HG02981 (cell line): ENCODE data around the gene DCAF8.

Experiments
- ATAC-seq: cut with Tn5 transposase; IDR thresholded peaks from one replicate; pipeline ENCODE4 v1.9.1; 2021; ENCODE audit warnings: mild to moderate bottlenecking, moderate library complexity; ENCODE audit not compliant: unreplicated experiment

The DCAF8 gene

GRCh38 chr1:160227034-160227433 lies 35.3 kb downstream of the DCAF8 start:
- ATAC-seq = no peak

DNA sequence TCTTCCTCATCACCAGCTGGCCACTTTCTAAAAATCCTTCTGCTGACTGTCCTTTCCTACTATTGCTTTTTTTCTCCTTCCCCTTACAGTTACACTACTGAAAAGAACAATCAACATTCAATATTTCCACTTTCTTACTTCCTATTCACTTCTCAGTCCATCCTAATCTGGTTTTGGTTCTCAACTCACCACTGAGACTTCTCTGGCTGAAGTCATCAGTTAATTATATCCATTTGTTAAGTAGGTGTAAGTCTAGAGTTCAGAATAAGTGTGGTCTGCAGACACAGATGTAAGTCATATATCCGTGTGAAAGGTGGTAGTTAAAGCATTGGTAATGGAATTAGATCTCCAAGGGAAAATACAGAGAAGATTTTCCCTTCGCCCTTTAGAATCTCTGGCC lies 35.7 kb downstream of the DCAF8 start:
- ATAC-seq = no peak

- no peak for ATAC-seq
Measured at GRCh38 chr1:160225345-160225744, 37.0 kb downstream of the DCAF8 start.

DNA sequence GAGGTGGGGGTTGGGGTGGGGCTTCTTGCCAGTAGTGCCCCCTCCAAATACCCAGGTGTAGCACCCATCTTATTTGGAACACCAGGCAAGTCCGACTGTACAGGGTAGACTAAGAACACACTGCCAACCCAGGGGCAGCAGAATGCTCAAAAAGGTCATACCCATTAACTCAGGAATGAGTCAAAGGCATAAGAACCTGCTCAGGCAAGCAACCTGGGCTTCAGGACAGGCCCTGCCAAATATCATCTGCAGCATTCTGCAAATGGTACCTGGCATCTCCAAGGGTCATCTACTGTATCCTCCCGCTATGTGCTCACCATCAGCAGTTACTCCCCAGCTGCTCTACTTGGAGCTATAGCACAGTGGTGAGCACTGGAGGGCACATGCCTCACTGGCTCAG lies 37.7 kb downstream of the DCAF8 start:
- no peak for ATAC-seq

GRCh38 chr1:160222546-160222945 lies 39.8 kb downstream of the DCAF8 start:
- no peak for ATAC-seq

GRCh38 chr1:160221089-160221488 lies 41.3 kb downstream of the DCAF8 start:
- ATAC-seq = no peak

GRCh38 chr1:160220301-160220700 lies 42.0 kb downstream of the DCAF8 start:
- no peak for ATAC-seq

GRCh38 chr1:160219062-160219929 lies 43.1 kb downstream of the DCAF8 start:
- no peak for ATAC-seq

DNA sequence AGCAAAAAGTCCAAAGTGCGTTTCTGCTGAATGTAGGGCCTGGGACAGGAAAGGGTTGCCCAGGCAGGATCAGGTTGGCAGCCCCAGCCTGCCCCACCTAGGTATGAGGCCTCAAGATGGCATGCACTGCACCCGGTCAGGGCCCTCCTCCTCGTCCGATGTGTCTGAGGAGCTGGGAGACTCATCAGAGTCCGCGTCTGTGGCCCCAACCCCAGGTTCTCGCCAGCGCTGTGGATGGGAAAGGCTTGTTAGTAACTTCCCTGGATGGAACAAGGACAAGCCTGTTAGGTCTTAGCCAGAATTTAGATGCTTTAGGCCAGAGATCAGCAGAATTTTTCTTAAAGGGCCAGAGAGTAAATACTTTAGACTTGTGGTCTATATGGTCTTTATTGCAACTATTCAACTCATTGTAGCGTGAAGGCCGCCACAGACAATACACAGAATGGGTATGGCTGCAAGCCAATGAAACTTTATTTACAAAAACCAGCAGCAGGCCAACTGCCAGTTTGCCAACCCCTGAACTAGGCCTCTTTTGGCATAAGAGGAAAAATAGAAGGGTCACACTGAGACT lies 44.8 kb downstream of the DCAF8 start:
- no peak for ATAC-seq

GRCh38 chr1:160216301-160216700 lies 46.0 kb downstream of the DCAF8 start:
- no peak for ATAC-seq

- no peak for ATAC-seq
Measured at GRCh38 chr1:160214481-160215140, 47.7 kb downstream of the DCAF8 start.

DNA sequence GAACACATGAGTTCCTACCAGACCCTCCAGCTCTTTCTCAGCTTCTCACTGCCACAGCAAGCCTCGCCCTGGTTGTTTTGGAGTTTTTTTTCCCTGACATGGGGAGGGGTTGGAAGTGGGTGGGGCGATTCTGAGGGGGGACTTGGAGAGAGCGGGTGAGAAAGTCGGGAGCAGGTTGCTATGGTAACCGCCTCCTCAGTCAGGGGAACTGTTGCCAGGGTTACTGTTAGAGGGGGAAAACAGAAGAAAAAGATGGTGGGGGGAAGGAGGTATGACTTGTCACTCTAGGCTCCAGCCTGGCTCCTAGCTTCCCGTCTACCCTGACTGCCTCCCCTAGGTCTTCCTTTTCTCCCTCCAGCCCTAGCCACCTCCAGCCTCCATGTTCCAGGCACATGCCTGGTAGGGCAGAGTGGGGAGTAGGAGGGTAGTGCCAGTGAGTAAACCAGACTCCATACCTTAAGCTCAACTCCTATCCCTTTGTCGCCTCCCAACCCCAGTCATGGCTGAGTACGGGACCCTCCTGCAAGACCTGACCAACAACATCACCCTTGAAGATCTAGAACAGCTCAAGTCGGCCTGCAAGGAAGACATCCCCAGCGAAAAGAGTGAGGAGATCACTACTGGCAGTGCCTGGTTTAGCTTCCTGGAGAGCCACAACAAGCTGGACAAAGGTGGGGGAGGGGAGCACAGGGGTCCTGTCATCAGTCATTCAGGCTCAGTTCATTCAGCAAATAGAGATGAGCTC lies 51.1 kb downstream of the DCAF8 start:
- no peak for ATAC-seq

DNA sequence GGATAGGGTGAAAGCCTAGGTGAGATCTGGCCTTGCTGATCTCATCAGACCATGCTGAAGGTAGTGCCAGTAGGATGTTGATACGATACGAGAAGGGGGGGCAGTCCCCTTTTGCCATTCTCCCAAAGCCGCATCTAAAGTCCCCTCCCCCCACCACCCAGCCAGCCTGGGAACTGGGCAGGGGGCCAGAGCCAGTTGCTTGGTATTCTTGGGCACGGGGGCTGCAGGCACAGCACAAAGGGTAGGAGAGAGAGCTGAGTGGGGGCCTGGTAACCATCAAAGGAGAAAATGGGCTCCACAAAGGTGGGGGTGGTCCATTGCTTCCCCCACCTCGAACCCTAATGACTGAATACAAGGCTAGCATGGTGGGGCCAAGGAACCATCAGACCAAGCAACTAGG lies 51.8 kb downstream of the DCAF8 start:
- no peak for ATAC-seq

- no peak for ATAC-seq
Measured at GRCh38 chr1:160209321-160210046, 52.9 kb downstream of the DCAF8 start.

- ATAC-seq = no peak
Measured at GRCh38 chr1:160208557-160209320, 53.6 kb downstream of the DCAF8 start.

DNA sequence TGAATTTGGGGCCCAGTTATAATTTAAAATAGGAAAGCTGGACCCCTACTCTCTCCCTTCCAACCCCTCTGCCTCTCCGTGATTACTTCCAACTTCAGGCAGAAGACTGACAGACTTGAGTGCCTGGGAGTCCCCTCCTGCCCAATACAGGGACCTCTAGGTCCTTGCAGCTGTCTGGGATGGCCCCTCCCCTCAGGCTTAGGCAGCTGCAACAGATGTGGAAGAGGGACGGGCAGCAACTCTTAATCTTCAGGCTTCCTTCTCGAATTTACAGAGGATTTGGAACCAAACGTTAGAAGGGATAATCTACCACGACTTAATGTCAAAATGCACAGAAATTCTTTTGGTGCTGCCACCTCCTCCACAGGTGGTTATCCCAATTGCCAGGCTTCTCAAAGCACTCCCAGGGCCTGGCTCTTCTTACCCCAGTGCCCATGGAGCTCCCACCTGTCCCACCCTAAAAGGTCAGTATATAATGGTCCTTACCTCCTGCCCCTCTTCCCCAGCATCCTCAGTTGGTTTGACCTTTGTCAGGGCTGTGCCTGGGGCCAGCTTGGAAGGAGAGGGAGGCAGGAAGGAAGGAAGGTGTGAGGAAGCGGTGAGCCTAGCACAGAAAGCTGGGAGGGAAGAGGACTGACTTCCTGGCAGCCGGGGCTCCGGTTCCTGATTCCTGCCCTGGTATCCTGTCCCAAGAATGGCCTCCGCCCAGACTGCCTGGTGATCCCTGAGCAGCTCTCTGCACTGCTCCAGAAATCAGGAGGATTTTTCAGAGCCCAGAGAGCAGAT lies 54.4 kb downstream of the DCAF8 start:
- no peak for ATAC-seq

GRCh38 chr1:160207118-160207650 lies 55.2 kb downstream of the DCAF8 start:
- no peak for ATAC-seq

- no peak for ATAC-seq
Measured at GRCh38 chr1:160206421-160207117, 55.8 kb downstream of the DCAF8 start.
